ENCODE measurements around the gene ZNF385A. TPM values are rescaled to one million over a fixed set of nuclear protein-coding genes. Genes with fewer than 3 reads are reported as not detected.

The ZNF385A gene
- total and polyA plus RNA-seq, 8 donors: 1.2 to 35.7 (median 12.4) TPM

GRCh38 chr12:54388237-54389133 is 4.0 kb upstream of the ZNF385A start:
- DNase-seq: no peak
- Histone ChIP-seq H3K9me3 (no peaks in the 10 kb centered on the region), H3K27me3 (no peaks in the 10 kb centered on the region), H3K27ac (peak overlapping the region in 1 of 5 donors; percentile 46), H3K4me3 (no peak overlapping the region), H3K36me3 (peaks cover 0 to 11% (median 0%) of the 10 kb centered on the region in 4 donors), H3K4me1 (peaks cover 0 to 58% (median 28%) of the 10 kb centered on the region in 4 donors)
- TF ChIP-seq POLR2AphosphoS5 (IDR thresholded peaks at IDR 0.05) (no peak), CTCF (IDR thresholded peaks at IDR 0.05) (no peak), POLR2A (IDR thresholded peaks at IDR 0.05) (no peak), EP300 (IDR thresholded peaks at IDR 0.05) (no peak)
- WGBS, 5 donors: 67 to 80% (median 73%) methylated on average over 4 of the region's 4 CpGs
- intact Hi-C loops (cut with DNase I; ENCODE audit: low total_unique reads): no loop called here

DNA sequence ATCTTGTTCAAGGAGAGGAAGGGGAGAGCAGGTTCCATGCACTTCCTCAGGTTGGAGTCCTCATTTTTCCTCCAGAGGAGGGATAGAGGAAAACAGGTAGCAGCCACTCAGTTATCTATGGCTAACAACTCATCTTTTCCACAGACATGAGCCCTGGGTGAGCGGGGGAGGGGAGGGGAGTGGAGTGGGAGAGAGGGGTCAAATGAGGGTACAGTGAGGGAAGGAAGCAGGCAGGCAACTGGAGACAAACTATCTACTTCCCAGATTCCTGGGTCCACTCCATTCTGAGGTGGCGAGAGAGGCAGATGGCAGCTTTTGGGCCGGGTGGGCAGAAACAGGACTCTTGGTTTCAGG is 2.6 kb upstream of the ZNF385A start:
- intact Hi-C loops (cut with DNase I; ENCODE audit: low total_unique reads): no loop called here
- 87 to 98% (median 96%) methylated on average over 3 of the region's 3 CpGs for WGBS, 5 donors
- peaks cover 0 to 57% (median 28%) of the 10 kb centered on the region in 4 donors for H3K4me1 ChIP-seq
- H3K4me3 ChIP-seq: no peak overlapping the region
- H3K36me3 ChIP-seq: peaks cover 0 to 3% (median 0%) of the 10 kb centered on the region in 4 donors
- TF ChIP-seq POLR2A (IDR thresholded peaks at IDR 0.05) (no peak), CTCF (IDR thresholded peaks at IDR 0.05) (no peak), POLR2AphosphoS5 (IDR thresholded peaks at IDR 0.05) (no peak), EP300 (IDR thresholded peaks at IDR 0.05) (no peak)
- H3K27me3 ChIP-seq: no peaks in the 10 kb centered on the region
- no peak overlapping the region for H3K27ac ChIP-seq
- no peaks in the 10 kb centered on the region for H3K9me3 ChIP-seq
- DNase-seq: no peak

GRCh38 chr12:54386403-54387113 is 2.0 kb upstream of the ZNF385A start:
- peaks cover 0 to 52% (median 23%) of the 10 kb centered on the region in 4 donors for H3K4me1 ChIP-seq
- intact Hi-C loops (cut with DNase I; ENCODE audit: low total_unique reads): no loop called here
- no peak for DNase-seq
- no peak for TF ChIP-seq EP300 (IDR thresholded peaks at IDR 0.05)
- no peak for TF ChIP-seq POLR2A (IDR thresholded peaks at IDR 0.05)
- no peak for TF ChIP-seq CTCF (IDR thresholded peaks at IDR 0.05)
- no peak for TF ChIP-seq POLR2AphosphoS5 (IDR thresholded peaks at IDR 0.05)
- H3K27ac ChIP-seq: peak overlapping the region in 3 of 5 donors; percentile 53 to 73 (median 72)
- no peaks in the 10 kb centered on the region for H3K9me3 ChIP-seq
- WGBS, 5 donors: 81 to 95% (median 89%) methylated on average over 3 of the region's 3 CpGs
- no peaks in the 10 kb centered on the region for H3K36me3 ChIP-seq
- no peak overlapping the region for H3K4me3 ChIP-seq
- H3K27me3 ChIP-seq: no peaks in the 10 kb centered on the region

DNA sequence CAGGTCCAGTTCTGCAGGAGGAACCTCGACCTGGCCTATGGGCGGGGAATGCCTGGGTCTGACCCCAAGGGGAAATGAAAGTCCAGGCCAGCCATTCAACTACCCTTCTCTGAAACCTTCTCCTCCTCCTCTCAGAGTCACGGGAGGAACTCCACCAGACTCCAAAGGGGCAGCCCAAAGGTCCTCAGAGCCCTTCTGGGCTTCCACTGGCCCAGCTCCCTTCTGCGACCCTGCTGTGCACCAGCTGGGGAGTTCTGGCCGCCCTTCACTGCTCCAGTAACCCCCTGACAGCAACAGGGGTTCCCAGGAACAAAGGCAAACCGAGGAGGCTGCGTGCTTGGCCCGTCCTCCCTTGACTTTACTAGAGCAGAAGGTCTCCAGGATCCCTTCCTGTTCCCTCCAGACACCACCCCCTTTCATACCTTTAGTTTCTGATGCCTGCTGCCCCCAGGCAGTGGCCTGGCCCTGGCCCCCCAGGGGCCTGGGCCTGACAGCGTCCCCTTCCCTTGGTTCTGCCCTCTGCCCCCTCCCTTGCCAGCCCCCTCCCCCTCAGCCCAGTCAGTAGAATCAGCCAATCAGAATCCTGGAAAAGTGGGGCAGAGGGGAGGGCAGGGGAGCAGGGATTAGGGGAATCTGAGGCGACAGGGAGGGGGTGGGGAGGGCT is 850 bp upstream of the ZNF385A start:
- DNase-seq: no peak
- peak overlapping the region; percentile 15 to 73 (median 54) for H3K27ac ChIP-seq
- peaks cover 0 to 40% (median 13%) of the 10 kb centered on the region in 4 donors for H3K4me1 ChIP-seq
- WGBS, 5 donors: 42 to 64% (median 62%) methylated on average over 10 of the region's 10 CpGs
- H3K9me3 ChIP-seq: no peaks in the 10 kb centered on the region
- no peaks in the 10 kb centered on the region for H3K36me3 ChIP-seq
- TF ChIP-seq POLR2A (IDR thresholded peaks at IDR 0.05) (no peak), CTCF (IDR thresholded peaks at IDR 0.05) (no peak), EP300 (IDR thresholded peaks at IDR 0.05) (no peak), POLR2AphosphoS5 (IDR thresholded peaks at IDR 0.05) (no peak)
- intact Hi-C loops (cut with DNase I; ENCODE audit: low total_unique reads): no loop called here
- no peak overlapping the region for H3K4me3 ChIP-seq
- no peaks in the 10 kb centered on the region for H3K27me3 ChIP-seq
